ENCODE data around the gene CUEDC2.

DNA sequence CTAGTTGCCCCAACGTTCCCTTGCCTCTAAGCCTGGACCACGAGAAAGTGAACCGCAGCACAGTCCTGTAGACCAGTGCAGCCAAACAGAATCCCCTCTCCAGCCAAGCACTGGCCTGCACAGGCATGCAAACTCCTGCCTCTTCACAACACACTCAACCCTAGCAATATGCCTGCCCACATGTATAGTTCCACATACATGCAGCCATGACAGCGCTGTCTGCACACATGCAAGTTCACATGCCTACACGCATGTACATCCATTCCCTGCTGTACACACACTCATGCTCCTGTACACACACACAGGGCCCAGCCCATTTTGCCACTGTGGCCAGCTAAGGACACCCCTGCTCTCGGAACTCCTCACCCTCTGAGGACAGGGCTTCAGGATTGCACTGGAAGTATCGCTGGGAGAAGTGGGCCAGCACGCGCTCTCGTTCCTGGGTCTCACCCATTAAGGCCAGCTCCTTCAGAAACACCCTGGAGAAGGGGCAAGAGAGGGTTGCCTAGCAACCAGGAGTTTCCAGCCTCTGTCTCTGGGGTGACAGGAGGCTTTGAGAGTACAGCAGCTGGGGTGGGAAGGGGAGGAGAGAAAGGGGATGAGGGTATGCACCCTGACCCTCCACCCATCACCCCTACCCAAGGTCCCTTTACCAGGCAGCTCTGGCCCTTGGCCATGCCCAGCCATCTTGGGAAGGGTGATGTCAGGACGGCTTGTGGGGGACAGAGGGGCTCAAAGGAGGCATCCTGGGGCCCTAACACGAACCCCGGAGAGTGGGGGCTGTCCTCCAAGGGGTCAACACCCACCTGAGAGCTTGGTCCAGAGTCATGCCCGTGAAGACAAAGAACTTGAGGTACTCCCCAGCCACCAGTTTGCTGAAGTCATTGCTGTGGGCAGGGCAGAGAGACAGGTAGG lies 20.8 kb downstream of the CUEDC2 start:
- TF ChIP-seq, protein P1, sequence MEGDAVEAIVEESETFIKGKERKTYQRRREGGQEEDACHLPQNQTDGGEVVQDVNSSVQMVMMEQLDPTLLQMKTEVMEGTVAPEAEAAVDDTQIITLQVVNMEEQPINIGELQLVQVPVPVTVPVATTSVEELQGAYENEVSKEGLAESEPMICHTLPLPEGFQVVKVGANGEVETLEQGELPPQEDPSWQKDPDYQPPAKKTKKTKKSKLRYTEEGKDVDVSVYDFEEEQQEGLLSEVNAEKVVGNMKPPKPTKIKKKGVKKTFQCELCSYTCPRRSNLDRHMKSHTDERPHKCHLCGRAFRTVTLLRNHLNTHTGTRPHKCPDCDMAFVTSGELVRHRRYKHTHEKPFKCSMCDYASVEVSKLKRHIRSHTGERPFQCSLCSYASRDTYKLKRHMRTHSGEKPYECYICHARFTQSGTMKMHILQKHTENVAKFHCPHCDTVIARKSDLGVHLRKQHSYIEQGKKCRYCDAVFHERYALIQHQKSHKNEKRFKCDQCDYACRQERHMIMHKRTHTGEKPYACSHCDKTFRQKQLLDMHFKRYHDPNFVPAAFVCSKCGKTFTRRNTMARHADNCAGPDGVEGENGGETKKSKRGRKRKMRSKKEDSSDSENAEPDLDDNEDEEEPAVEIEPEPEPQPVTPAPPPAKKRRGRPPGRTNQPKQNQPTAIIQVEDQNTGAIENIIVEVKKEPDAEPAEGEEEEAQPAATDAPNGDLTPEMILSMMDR (IDR thresholded peaks at IDR 0.05; ENCODE audit: insufficient read depth, low read length, poor library complexity, severe bottlenecking): no peak
- TF ChIP-seq EZH2phosphoT487 (conservative IDR thresholded peaks at IDR 0.05; ENCODE audit: low read length): no peak
